SU-DHL-6 (cell line): ENCODE data around the gene CARD14.

Source experiments
- CTCF ChIP-seq: fragments of 200-600 bp; sonication (generic); IDR thresholded peaks from one replicate; pipeline ENCODE4 v1.5.1; 2017; ENCODE audit warnings: antibody characterized with exemption, mild to moderate bottlenecking, low read length, moderate library complexity; ENCODE audit not compliant: insufficient read depth, poor library complexity, severe bottlenecking
- EZH2phosphoT487 ChIP-seq: fragments of 200-600 bp; sonication (generic), shearing (Covaris generic); conservative IDR thresholded peaks from 2 replicates; pipeline ENCODE4 v1.6.1; 2018; ENCODE audit warnings: mild to moderate bottlenecking, antibody characterized with exemption, low read length, moderate library complexity, mixed read lengths

GRCh38 chr17:80214012-80214877, 44.4 kb downstream of the CARD14 start:
- TF ChIP-seq CTCF (no peak), EZH2phosphoT487 (no peak)
